Measurements from ENCODE around the gene BAZ1B.
"Not testable (repeated sequence)": the region's sequence is repeated elsewhere in the genome, so short reads cannot be mapped to it uniquely, and the experiment has no call there.

The BAZ1B gene

DNA sequence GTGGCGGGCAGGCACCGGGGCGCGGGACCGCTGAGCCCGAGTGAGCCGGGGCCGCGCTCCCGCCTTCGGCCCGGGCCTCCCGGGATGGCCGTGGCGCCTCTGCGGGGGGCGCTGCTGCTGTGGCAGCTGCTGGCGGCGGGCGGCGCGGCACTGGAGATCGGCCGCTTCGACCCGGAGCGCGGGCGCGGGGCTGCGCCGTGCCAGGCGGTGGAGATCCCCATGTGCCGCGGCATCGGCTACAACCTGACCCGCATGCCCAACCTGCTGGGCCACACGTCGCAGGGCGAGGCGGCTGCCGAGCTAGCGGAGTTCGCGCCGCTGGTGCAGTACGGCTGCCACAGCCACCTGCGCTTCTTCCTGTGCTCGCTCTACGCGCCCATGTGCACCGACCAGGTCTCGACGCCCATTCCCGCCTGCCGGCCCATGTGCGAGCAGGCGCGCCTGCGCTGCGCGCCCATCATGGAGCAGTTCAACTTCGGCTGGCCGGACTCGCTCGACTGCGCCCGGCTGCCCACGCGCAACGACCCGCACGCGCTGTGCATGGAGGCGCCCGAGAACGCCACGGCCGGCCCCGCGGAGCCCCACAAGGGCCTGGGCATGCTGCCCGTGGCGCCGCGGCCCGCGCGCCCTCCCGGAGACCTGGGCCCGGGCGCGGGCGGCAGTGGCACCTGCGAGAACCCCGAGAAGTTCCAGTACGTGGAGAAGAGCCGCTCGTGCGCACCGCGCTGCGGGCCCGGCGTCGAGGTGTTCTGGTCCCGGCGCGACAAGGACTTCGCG is 88.0 kb downstream of the BAZ1B start:
- DNase-seq (ENCODE audit: low read depth): no peak
- H3K4me3 ChIP-seq (ENCODE audit: low read depth, low read length): no peak overlapping the region
- TF ChIP-seq, protein P1, sequence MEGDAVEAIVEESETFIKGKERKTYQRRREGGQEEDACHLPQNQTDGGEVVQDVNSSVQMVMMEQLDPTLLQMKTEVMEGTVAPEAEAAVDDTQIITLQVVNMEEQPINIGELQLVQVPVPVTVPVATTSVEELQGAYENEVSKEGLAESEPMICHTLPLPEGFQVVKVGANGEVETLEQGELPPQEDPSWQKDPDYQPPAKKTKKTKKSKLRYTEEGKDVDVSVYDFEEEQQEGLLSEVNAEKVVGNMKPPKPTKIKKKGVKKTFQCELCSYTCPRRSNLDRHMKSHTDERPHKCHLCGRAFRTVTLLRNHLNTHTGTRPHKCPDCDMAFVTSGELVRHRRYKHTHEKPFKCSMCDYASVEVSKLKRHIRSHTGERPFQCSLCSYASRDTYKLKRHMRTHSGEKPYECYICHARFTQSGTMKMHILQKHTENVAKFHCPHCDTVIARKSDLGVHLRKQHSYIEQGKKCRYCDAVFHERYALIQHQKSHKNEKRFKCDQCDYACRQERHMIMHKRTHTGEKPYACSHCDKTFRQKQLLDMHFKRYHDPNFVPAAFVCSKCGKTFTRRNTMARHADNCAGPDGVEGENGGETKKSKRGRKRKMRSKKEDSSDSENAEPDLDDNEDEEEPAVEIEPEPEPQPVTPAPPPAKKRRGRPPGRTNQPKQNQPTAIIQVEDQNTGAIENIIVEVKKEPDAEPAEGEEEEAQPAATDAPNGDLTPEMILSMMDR (IDR thresholded peaks at IDR 0.05; ENCODE audit: insufficient read depth, low read depth, low read length, missing control alignments): no peak

DNA sequence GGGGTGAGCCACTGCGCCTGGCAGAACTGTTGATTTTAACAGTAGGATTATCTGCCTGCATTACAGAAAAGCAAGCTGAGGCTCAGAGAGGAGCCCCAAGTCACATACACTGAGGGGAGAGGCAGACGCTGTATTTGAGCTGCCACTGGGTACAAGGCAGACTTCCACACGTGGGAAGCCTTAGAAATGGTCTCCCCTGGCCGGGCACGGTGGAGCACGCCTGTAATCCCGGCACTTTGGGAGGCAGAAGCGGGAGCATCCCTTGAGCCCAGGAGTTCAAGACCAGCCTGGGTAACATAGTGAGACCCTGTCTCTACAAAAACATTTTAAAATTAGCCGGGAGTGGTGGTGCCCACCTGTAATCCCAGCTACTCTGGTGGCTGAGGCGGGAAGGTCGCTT is 89.4 kb downstream of the BAZ1B start:
- no peak overlapping the region for H3K4me3 ChIP-seq (ENCODE audit: low read depth, low read length)
- DNase-seq (ENCODE audit: low read depth): no peak
- TF ChIP-seq, protein P1 (IDR thresholded peaks at IDR 0.05; ENCODE audit: insufficient read depth, low read depth, low read length, missing control alignments): no peak

DNA sequence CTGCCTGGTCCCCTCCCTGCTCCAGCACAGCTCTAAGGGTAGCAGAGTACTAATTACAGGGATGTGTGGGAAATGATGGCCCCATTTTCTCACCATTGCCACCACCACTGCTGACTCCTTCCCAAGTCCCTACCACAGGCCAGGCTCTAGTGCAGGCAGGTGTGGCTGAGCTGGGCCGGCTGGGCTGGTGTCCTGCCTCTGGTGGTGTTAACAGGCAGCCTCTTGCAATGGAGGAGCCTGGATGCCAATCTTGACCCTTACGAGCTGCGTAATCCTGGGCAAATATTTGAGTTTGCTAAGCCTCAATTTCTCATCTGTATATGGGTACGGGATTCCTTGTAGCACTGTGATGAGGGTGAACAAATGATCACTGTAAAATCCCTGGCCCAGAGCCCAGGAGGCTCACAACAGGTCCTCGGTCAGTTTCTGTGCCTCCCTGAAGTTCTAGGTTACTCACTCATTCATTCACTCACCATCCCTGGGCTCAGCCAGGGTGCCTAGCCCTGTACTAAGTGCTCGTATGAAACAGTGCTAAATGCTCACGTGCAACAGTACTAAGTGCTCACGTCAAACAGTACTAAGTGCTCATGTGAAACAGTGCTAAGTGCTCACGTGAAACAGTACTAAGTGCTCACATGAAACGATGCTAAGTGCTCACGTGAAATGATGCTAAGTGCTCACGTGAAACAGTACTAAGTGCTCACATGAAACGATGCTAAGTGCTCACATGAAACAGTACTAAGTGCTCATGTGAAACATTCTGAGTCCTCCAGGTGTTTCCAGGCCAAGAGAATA is 90.9 kb downstream of the BAZ1B start:
- no peak overlapping the region for H3K4me3 ChIP-seq (ENCODE audit: low read depth, low read length)
- TF ChIP-seq, protein P1 (IDR thresholded peaks at IDR 0.05; ENCODE audit: insufficient read depth, low read depth, low read length, missing control alignments): no peak
- DNase-seq (ENCODE audit: low read depth): no peak

DNA sequence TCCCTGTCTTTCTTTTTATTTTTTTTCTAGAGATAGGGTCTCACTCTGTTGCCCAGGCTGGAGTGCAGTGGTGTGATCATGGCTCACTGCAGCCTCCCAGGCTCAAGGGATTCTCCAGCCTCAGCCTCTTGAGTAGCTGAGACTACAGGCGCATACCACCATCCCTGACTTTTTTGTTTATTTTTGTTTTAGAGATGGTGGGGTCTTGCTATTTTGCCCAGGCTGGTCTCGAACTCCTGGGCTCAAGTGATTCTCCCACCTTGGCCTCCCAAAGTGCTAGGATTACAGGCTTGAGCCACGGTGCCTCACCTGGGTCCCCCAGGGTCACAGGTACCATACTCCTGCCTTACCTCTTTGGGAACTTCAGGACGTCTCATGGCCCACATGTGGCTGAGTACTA is 91.6 kb downstream of the BAZ1B start:
- DNase-seq (ENCODE audit: low read depth); H3K4me3 ChIP-seq (ENCODE audit: low read depth, low read length): not testable (repeated sequence)

DNA sequence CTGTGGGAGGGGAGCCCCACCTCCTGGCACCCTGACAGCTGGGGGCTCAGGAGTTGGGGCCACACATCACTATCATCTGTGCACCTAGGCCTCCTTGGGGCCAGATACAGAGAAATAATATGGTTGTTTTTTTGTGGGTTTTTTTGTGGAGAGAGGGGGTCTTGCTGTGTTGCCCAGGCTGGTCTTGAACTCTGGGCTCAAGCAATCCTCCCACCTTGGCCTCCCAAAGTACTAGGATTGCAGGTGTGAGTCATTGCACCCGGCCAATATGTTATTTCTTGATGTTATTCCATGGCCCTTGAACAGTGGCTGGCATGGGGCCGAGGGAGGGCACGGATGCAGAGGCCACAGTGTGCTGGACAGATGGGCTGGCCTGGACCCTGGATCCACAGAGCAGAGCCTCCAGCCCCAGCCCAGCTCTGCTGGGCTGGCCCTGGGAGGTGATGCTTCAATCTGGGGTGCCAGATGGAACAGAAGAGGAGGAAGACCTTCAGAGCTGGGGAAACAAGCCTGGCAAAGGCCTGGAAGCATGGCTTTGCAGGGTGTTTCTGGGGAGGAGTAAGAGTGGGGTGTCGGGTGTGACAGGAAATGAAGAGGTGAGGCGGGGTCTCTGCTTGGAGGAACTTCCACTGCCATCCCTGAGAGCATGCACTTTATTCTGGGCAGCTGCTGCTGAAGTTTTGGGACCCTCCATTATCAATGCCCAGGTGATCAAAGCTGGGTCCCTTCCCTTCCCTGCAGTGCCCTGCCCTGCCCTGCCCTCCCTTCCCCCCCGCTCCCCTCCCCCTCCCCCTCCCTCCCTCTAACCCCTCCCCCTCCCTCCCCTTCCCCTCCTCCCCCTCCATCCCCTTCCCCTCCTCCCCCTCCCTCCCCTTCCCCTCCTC is 92.2 kb downstream of the BAZ1B start:
- no peak overlapping the region for H3K4me3 ChIP-seq (ENCODE audit: low read depth, low read length)
- no peak for DNase-seq (ENCODE audit: low read depth)
- TF ChIP-seq, protein P1 (IDR thresholded peaks at IDR 0.05; ENCODE audit: insufficient read depth, low read depth, low read length, missing control alignments): no peak

DNA sequence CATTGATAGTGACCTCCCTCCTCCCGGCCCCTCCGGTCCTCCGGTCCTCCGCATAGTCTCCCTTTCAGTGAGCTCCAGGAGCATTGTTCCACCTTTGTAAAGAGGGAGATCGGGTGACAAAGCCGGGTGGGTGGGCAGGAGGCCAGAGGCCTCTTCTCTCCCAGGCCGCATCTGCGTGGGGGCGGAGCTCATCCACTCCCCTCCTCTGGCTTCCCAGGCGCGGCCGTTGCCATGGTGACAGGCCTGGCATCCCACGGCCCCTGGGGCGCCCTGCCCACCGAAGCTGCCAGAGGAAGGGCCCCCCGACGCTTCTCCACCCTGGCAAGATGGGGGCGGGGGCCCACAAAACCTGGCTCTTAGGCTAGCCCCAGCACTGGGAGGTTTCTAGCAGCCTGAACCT is 92.9 kb downstream of the BAZ1B start:
- no peak for DNase-seq (ENCODE audit: low read depth)
- no peak overlapping the region for H3K4me3 ChIP-seq (ENCODE audit: low read depth, low read length)
- TF ChIP-seq, protein P1 (IDR thresholded peaks at IDR 0.05; ENCODE audit: insufficient read depth, low read depth, low read length, missing control alignments): no peak
